Immature natural killer cell (primary cell): ENCODE results near the gene PPP5C. TPM values are rescaled to one million over a fixed set of nuclear protein-coding genes. Genes with fewer than 3 reads are reported as not detected.
"Not testable (repeated sequence)": the region's sequence is repeated elsewhere in the genome, so short reads cannot be mapped to it uniquely, and the experiment has no call there.

ENCODE experiments used
- DNase-seq, 3 donors: peaks; one replicate each; pipeline ENCODE4 v3.0.0; 2022; ENCODE audit warnings: mixed read lengths in 1 of 3
- H3K27ac Mint-ChIP-seq, 6 donors: one replicate each; pipeline ENCODE4 v1.8.0; 2020; ENCODE audit warnings: mixed read lengths in 6 of 6, mild to moderate bottlenecking in 5 of 6, inconsistent platforms in 4 of 6, moderate library complexity in 3 of 6
- H3K27me3 Mint-ChIP-seq, 3 donors: one replicate each; pipeline ENCODE4 v1.8.0; 2020 to 2021; ENCODE audit warnings: low read depth in 3 of 3, mild to moderate bottlenecking in 3 of 3, mixed read lengths in 3 of 3, moderate library complexity in 3 of 3, inconsistent platforms in 1 of 3
- H3K36me3 Mint-ChIP-seq, 3 donors: one replicate each; pipeline ENCODE4 v1.8.0; 2020; ENCODE audit warnings: mixed read lengths in 3 of 3, inconsistent platforms in 2 of 3, mild to moderate bottlenecking in 2 of 3
- H3K4me1 Mint-ChIP-seq, 2 donors: one replicate each; pipeline ENCODE4 v1.8.0; 2020; ENCODE audit warnings: inconsistent platforms in 2 of 2, mild to moderate bottlenecking in 2 of 2, mixed read lengths in 2 of 2, moderate library complexity in 1 of 2
- H3K4me3 Mint-ChIP-seq, 5 donors: one replicate each; pipeline ENCODE4 v1.8.0; 2020; ENCODE audit warnings: mild to moderate bottlenecking in 5 of 5, mixed read lengths in 5 of 5, inconsistent platforms in 3 of 5, moderate library complexity in 3 of 5
- H3K9me3 Mint-ChIP-seq, 6 donors: one replicate each; pipeline ENCODE4 v1.8.0; 2020; ENCODE audit warnings: mild to moderate bottlenecking in 6 of 6, mixed read lengths in 6 of 6, inconsistent platforms in 4 of 6, moderate library complexity in 3 of 6
- polyA plus RNA-seq, 3 donors: library from polyadenylated mRNA; unstranded; fragments of 300-500 nt; fragmentation: Illumina TruSeq; gene quantifications; one replicate each; pipeline ENCODE4 v1.2.3, GENCODE V29; 2021

Gene PPP5C
- polyA plus RNA-seq, 3 donors from 2014 or later: 25.0 to 80.9 (median 63.8) TPM

DNA sequence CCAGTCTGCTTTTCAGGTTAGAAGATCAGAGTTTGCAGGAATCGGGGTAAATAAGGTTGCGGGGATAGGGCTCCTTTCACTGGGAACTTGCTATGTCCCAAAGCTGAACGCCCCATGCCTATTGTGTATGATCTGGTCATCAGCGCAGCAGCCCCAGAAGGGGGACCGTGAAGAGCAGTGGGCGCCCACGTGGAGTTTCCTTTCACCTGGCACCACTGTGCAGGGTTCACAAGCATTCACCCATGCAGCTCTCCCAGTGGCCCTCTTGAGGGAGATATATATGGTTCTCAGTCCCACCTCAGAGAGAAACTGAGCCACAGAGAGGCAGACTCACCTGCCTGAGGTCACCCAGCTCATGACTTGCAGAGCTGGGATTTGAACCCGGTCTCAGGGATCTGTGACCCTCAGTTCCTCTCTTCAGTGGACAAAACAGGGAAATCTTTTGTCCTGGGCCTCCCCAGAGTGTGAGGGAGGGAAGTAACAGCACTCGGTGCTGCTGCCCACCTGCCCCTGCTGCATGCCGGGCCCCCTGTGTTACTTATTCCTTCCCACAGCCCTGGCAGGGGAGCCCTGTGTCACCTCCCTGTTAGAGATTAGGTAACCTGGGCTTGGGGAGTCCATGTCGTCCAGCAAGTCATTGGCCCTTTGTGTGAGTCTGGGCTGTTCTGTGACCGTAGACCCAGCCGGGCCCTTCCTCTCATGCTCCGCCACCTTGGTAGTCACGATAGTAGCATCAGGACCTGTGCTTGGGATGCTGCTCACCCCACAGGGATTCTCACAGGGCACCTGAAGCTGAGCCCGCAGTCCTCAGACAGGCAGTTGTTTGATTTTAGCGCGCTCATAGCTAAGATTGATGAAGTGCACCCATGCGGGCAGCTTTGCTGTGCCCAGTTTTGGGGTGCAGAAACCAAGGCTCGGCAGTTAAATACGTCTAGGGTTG is 27.9 kb downstream of the PPP5C start:
- H3K27ac Mint-ChIP-seq: peak overlapping the region in 2 of 6 donors; percentile 7 to 49
- H3K36me3 Mint-ChIP-seq: peaks cover 0 to 23% (median 15%) of the 10 kb centered on the region in 3 donors
- H3K4me3 Mint-ChIP-seq: no peak overlapping the region
- H3K27me3 Mint-ChIP-seq: no peaks in the 10 kb centered on the region
- H3K4me1 Mint-ChIP-seq: peaks cover 16 to 28% of the 10 kb centered on the region in 2 donors
- no peaks in the 10 kb centered on the region for H3K9me3 Mint-ChIP-seq
- no peak for DNase-seq

DNA sequence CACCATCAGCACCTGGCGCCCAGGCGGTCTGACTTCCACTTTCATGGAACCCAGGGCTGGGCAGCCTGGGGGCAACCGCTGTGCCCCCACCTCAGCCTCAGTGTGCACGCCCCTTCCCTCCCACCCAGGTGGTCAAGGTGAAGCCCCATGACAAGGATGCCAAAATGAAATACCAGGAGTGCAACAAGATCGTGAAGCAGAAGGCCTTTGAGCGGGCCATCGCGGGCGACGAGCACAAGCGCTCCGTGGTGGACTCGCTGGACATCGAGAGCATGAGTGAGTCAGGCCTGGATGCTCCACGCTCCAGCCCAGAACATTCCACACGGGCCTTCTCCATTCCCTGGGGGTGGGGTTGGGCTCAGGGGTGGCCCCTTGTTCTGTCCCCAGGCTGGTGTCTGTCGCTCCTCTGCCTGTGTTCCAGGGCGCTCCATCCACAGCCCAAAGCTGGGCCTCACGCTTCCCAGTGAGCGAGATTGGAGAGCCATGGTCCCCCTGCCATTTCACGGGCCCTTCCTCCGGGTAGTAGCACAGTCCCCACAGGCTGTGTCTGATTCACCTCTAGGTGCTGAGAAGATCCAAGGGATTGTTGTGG is 28.7 kb downstream of the PPP5C start:
- not testable (repeated sequence) for H3K9me3 Mint-ChIP-seq, DNase-seq, H3K4me3 Mint-ChIP-seq, H3K27me3 Mint-ChIP-seq
- Mint-ChIP-seq H3K36me3 (peaks cover 0 to 27% (median 15%) of the 10 kb centered on the region in 3 donors), H3K4me1 (peaks cover 16 to 33% of the 10 kb centered on the region in 2 donors), H3K27ac (peak overlapping the region in 3 of 6 donors; percentile 17 to 68 (median 46))

DNA sequence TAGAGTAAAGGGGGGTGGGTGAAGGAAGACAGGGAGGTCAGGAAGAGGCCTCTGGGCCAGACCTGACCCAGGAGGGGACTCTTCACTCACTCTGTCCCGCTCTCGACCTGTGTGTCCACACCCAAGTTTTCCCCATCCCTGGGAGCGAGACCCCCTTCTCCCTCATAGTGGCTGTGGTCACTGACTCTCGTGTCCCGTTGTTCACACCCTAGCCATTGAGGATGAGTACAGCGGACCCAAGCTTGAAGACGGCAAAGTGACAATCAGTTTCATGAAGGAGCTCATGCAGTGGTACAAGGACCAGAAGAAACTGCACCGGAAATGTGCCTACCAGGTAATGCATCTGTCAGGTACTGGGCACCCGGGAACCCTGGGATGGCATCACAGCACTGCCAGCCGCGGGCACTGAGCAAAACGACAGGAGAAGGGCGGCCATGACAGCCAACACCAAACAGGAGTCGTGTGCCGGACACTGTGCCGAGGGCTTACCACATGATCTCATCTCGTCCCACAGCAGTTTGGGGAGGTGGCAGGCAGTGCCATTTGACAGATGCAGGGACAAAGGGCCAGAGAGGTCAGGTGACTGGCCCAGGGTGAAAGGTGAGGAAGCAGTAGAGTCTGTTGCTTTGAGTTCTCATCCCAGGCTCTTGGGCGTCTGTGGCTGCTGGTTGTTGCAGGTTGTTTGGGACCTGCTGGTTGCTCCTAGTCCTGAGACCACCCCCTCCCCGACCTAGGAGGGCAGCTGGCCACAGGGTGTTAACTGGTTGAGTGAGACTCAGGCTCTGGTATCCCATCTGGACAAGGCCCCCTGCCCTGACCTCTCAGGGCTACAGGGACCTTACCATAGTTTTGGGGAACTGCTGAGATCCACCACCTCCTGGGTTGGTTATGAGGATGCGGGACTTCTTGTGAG is 29.6 kb downstream of the PPP5C start:
- peaks cover 13 to 30% of the 10 kb centered on the region in 2 donors for H3K4me1 Mint-ChIP-seq
- H3K36me3 Mint-ChIP-seq: peaks cover 5 to 28% (median 12%) of the 10 kb centered on the region in 3 donors
- no peak for DNase-seq
- no peak overlapping the region for H3K4me3 Mint-ChIP-seq
- no peaks in the 10 kb centered on the region for H3K9me3 Mint-ChIP-seq
- peak overlapping the region in 3 of 6 donors; percentile 7 to 24 (median 17) for H3K27ac Mint-ChIP-seq
- no peaks in the 10 kb centered on the region for H3K27me3 Mint-ChIP-seq

DNA sequence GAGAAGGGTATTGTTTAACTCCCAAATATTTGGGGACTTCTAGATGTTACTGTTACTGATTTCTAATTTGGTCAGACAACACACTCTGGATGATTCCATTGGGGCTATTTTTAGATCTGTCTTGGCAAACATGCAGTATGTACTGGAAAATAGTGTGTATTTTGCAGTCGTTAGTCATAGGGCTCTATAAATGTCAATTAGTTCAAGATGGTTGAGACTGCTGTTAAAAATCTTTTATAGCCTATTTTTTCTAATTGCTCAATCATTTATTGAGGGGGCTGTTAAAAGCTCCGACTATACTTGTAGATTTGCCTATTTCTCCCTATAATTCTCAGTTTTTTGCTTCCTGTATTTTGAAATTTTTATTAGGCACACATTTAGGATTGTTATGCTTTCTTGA is 31.4 kb downstream of the PPP5C start:
- DNase-seq: no peak
- no peak overlapping the region for H3K27ac Mint-ChIP-seq
- no peaks in the 10 kb centered on the region for H3K27me3 Mint-ChIP-seq
- H3K4me3 Mint-ChIP-seq: no peak overlapping the region
- no peaks in the 10 kb centered on the region for H3K9me3 Mint-ChIP-seq
- H3K4me1 Mint-ChIP-seq: peaks cover 3 to 25% of the 10 kb centered on the region in 2 donors
- peaks cover 9 to 37% (median 21%) of the 10 kb centered on the region in 3 donors for H3K36me3 Mint-ChIP-seq

DNA sequence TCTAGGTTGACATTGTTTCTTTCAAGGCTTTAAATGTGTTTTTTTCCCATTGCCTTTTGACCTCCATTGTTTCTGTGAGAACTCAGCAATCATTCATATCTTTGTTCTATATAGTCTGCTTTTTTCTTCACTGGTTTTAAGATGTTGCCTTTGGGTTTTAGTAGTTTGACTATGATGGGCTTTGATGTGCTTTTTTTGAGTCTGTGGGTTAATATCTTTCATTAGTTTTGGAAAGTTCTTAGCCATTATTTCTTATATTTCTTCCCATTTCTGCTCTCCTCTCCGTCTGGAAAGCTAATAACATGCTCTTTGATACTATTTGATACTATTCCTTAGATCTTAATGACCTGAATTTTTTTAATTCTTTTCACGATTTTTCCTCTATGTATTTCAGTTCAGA is 33.8 kb downstream of the PPP5C start:
- H3K27ac Mint-ChIP-seq: peak overlapping the region in 2 of 6 donors; percentile 69 to 71
- H3K4me3 Mint-ChIP-seq: no peak overlapping the region
- H3K9me3 Mint-ChIP-seq: no peaks in the 10 kb centered on the region
- H3K27me3 Mint-ChIP-seq: no peaks in the 10 kb centered on the region
- H3K36me3 Mint-ChIP-seq: peaks cover 9 to 48% (median 25%) of the 10 kb centered on the region in 3 donors
- DNase-seq: no peak
- peaks cover 3 to 25% of the 10 kb centered on the region in 2 donors for H3K4me1 Mint-ChIP-seq

DNA sequence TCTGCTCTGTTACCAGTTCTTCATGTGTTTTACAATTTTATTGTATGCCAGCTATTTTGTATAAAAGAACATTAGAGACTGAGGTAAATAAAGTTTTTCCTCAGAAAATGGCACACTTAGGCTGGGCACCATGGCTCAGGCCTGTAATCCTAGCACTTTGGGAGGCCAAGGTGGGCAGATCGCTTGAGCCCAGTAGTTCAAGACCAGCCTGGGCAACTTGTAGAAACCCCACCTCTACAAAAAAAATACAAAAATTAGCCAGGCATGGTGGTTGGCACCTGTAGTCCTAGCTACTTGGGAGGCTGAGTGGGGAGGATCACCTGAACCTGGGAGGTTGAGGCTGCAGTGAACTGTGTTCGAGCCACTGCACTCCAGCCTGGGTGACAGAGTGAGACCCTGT is 34.5 kb downstream of the PPP5C start:
- Mint-ChIP-seq H3K27me3 (peaks cover 0 to 2% (median 0%) of the 10 kb centered on the region in 3 donors), H3K9me3 (no peaks in the 10 kb centered on the region), H3K4me3 (no peak overlapping the region), H3K27ac (no peak overlapping the region), H3K4me1 (peaks cover 3 to 25% of the 10 kb centered on the region in 2 donors), H3K36me3 (peaks cover 9 to 48% (median 25%) of the 10 kb centered on the region in 3 donors)
- no peak for DNase-seq

DNA sequence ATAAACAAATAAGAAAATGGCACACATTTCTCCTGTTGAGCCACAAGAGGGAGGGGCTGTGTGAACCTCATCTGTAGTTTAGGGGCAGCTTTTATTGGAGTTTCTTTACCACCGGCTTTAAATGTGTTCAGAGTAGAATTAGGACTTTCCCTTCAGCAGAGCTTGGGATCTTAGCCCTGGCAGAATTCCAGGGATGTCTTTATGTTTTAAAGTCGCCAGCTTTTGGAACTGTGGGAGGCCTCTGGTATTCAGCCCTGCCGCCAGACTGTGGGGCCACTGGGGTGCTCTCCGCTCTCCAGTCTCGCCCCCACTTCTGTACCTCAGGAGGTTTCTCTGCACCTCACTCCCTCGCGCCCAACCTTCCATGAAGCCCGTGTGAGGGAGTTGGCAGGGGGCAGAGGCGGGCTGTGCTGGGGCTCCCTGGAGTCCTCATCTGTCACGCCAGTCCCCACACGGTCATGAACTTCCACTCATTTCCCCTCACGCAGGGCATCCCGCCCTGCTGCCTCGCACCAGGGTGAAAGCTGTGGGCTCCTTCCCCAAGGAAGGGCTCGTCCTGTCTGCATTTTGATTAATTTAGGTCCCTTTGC is 35.0 kb downstream of the PPP5C start:
- Mint-ChIP-seq H3K36me3 (peaks cover 9 to 49% (median 25%) of the 10 kb centered on the region in 3 donors), H3K4me3 (no peak overlapping the region), H3K9me3 (no peaks in the 10 kb centered on the region), H3K4me1 (peaks cover 3 to 25% of the 10 kb centered on the region in 2 donors), H3K27me3 (peaks cover 0 to 2% (median 0%) of the 10 kb centered on the region in 3 donors), H3K27ac (peak overlapping the region in 1 of 6 donors; percentile 32)
- no peak for DNase-seq

DNA sequence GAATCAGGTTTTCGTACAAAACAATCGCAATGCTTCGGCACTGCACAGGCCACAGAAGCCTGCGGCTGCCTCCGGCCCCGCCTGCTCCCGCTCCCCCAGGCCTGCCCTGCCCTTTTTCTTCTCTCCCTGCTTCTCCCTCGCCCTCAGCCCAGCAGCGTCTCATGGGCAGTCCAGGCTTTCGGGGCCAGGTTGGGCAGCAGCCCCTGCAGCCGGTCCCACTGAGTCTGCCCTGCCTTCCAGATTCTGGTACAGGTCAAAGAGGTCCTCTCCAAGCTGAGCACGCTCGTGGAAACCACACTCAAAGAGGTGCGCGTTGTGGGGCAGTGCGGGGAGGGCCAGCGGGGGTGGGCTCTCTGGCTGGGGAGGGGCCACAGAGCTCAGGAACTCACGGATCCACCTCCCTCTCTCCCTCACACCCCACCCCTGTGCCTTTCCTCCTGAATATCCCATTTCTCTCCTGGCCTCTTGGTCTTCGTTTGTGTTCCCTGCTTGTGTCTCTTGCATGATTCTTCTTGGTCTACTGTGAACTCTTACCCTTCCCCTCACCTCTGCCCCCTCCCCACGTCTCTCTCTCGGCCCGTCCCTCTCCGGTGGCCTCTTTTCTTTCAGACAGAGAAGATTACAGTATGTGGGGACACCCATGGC is 36.4 kb downstream of the PPP5C start:
- H3K4me3 Mint-ChIP-seq: no peak overlapping the region
- peaks cover 3 to 25% of the 10 kb centered on the region in 2 donors for H3K4me1 Mint-ChIP-seq
- peak overlapping the region in 1 of 6 donors; percentile 32 for H3K27ac Mint-ChIP-seq
- H3K27me3 Mint-ChIP-seq: peaks cover 0 to 3% (median 2%) of the 10 kb centered on the region in 3 donors
- H3K9me3 Mint-ChIP-seq: no peaks in the 10 kb centered on the region
- DNase-seq: no peak
- peaks cover 9 to 44% (median 17%) of the 10 kb centered on the region in 3 donors for H3K36me3 Mint-ChIP-seq

DNA sequence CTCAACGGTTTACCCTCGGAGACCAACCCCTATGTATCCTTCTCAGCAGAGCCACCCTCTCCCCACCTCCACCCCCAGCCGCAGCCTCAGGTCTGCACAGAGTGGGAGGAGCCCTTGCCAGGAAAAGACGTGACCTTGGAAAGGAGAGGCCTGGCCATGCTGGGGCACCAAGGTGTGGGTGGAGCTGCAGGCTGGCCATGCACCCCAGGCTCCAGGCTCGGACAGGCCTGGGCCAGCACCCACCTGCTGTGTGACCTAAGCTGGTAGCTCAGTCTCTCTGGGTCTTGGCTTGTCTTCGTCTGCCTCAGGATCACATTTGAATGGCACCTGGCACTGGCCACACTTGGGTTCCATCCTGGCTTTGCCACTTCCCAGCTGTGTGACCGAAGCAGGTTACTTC is 37.0 kb downstream of the PPP5C start:
- no peak for DNase-seq
- Mint-ChIP-seq H3K4me1 (peaks cover 3 to 25% of the 10 kb centered on the region in 2 donors), H3K27me3 (peaks cover 0 to 3% (median 2%) of the 10 kb centered on the region in 3 donors), H3K27ac (no peak overlapping the region), H3K36me3 (peaks cover 13 to 50% (median 17%) of the 10 kb centered on the region in 3 donors), H3K4me3 (no peak overlapping the region), H3K9me3 (no peaks in the 10 kb centered on the region)

DNA sequence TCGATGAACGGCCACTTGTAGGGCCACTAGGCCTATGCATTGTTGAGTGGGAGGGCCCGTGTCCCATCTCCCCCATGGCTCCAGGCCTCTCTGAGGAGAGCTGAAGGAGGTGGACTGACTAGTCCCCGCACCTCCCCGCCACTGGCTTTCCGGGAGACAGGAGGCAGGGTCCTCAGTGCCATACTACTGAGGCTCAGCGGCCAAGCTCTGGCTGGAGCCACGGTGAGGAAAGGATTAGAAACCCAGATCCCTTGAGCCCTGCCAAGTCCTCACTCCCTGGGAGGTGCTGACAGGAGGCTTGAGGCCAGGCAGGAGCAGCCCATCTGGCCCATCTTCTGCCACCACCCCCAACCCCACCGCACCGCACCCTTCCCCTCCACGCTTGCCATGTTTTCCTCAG is 37.5 kb downstream of the PPP5C start:
- DNase-seq: no peak
- H3K27ac Mint-ChIP-seq: peak overlapping the region in 1 of 6 donors; percentile 45
- peaks cover 3 to 23% of the 10 kb centered on the region in 2 donors for H3K4me1 Mint-ChIP-seq
- H3K27me3 Mint-ChIP-seq: peaks cover 0 to 3% (median 2%) of the 10 kb centered on the region in 3 donors
- H3K36me3 Mint-ChIP-seq: peaks cover 16 to 54% (median 19%) of the 10 kb centered on the region in 3 donors
- no peak overlapping the region for H3K4me3 Mint-ChIP-seq
- H3K9me3 Mint-ChIP-seq: no peaks in the 10 kb centered on the region

DNA sequence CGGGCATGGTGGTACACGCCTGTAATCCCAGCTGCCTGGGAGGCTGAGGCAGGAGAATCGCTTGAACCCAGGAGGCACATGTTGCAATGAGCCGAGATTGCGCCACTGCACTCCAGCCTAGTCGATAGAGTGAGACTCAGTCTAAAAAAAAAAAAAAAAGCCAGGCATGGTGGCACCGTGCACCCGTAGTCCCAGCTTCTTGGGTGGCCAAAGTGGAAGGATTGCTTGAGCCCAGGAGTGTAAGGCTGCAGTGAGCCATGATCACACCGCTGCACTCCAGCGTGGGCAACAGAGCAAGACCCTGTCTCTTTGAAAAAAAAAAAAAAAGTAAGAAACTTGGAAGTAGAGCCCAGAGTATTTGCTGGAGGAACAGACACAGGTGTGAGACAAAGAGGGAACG is 38.7 kb downstream of the PPP5C start:
- no peak overlapping the region for H3K4me3 Mint-ChIP-seq
- H3K4me1 Mint-ChIP-seq: peaks cover 3 to 14% of the 10 kb centered on the region in 2 donors
- no peak overlapping the region for H3K27ac Mint-ChIP-seq
- H3K27me3 Mint-ChIP-seq: peaks cover 0 to 3% (median 2%) of the 10 kb centered on the region in 3 donors
- H3K9me3 Mint-ChIP-seq: no peaks in the 10 kb centered on the region
- DNase-seq: no peak
- H3K36me3 Mint-ChIP-seq: peaks cover 20 to 53% (median 20%) of the 10 kb centered on the region in 3 donors

DNA sequence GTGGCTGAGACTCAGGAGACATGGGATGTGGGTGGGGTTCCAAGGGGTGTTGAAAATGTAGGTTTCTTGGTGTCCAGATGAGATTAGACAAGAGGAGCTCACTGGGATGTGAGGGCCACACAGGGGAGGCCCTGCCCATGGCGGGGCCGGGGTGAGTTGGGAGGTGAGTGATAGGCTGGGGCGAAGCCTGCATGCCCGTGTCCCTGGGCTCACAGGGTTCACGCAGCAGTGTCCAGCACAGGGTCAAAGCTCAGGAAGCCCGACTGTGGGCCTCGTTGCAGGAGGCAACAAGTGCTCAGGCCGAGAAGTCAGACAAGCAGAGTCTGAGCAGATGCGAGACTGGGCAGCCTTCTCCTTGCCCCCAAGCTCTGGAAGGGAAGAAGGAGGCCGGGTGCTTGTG is 39.3 kb downstream of the PPP5C start:
- H3K4me3 Mint-ChIP-seq: no peak overlapping the region
- peaks cover 0 to 9% of the 10 kb centered on the region in 2 donors for H3K4me1 Mint-ChIP-seq
- H3K9me3 Mint-ChIP-seq: no peaks in the 10 kb centered on the region
- DNase-seq: no peak
- peaks cover 15 to 49% (median 20%) of the 10 kb centered on the region in 3 donors for H3K36me3 Mint-ChIP-seq
- peaks cover 0 to 3% (median 2%) of the 10 kb centered on the region in 3 donors for H3K27me3 Mint-ChIP-seq
- H3K27ac Mint-ChIP-seq: no peak overlapping the region
